ENCODE results near the gene EEF1E1. TPM values are rescaled to one million over a fixed set of nuclear protein-coding genes. Genes with fewer than 3 reads are reported as not detected.
A peak's percentile ranks its signal among the peaks of the same experiment; 100 is the strongest.

Gene EEF1E1
- total and polyA plus RNA-seq, 2 experiments from 2014 or later, result 46.7 to 61.3 TPM

DNA sequence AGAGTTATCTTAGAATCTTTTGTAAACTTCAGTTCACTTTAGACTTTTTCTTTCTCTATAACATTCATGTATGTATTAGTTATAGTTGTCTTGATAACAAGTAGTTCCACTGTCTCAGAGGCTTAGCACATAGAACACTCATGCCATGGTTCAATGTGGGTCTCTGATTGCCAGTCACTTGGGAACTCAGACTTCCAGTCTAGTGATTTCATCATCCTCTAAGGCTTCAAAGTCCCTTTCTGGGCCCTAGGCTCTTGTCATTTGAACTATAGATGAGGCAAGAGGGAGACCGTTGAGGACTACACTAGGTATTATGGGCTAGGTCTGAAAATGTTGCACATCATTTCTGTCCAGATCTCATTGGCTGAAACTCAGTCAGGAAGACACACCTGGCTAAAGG lies 8.4 kb upstream of the EEF1E1 start:
- Histone ChIP-seq H3K27me3 (replicated peaks; ENCODE audit: insufficient read depth) (no peaks in the 10 kb centered on the region), H3K36me3 (ENCODE audit: low read depth) (no peaks in the 10 kb centered on the region), H3K9me2 (ENCODE audit: insufficient read depth) (no peaks in the 10 kb centered on the region), H3K9ac (no peak overlapping the region), H3K4me3 (no peak overlapping the region), H3K27ac (no peak overlapping the region), H3K9me3 (ENCODE audit: low read depth) (no peaks in the 10 kb centered on the region), H3K79me2 (ENCODE audit: insufficient read depth) (no peaks in the 10 kb centered on the region), H3K4me2 (ENCODE audit: unreplicated experiment) (no peak overlapping the region), H3K4me1 (ENCODE audit: insufficient read depth) (peaks cover 28% of the 10 kb centered on the region), H4K20me1 (ENCODE audit: insufficient read depth) (no peaks in the 10 kb centered on the region), H2AFZ (no peak overlapping the region), H3F3A (ENCODE audit: insufficient read depth) (peaks cover 25% of the 10 kb centered on the region)
- 50 to 59% methylated on average over 1 of the region's 1 CpG for WGBS, 2 experiments (ENCODE audit: low coverage in 1 of 2, low lambda C conversion rate in 2 of 2, missing lambda C conversion rate in 2 of 2)
- TF ChIP-seq EZH2 (IDR thresholded peaks at IDR 0.05; ENCODE audit: insufficient read depth, poor library complexity, severe bottlenecking) (no peak), EZH2phosphoT487 (IDR thresholded peaks at IDR 0.05; ENCODE audit: insufficient read depth, low read depth) (no peak)
- no peak for DNase-seq
- in situ Hi-C loops (cut with MboI), result no loop called here

DNA sequence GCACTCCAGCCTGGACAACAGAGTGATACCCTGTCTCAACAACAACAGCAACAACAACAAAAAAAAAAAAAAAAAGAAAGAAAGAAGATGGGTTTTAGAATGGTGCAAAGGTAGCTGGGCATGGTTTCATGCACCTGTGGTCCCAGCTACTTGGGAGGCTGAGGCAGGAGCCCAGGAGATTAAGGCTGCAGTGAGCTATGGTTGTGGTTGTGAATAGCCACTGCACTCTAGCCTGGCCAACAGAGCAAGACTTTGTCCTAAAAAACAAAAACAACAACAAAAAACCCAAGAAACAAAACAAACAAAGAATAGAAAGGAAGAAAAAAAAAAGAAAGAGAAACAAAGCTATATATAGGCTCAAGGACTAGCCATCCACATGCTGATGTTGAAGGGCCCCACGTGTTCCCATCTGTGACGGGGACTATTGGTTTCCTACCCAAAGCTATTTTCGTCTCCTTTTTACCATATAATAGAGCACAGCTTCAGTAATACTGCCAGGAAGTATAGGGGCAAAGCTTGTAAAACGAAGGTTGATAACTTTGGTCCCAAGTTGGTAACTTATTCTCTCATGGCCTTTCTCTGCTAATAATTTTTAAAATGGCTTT lies 7.9 kb upstream of the EEF1E1 start:
- in situ Hi-C loops (cut with MboI), result no loop called here
- Histone ChIP-seq H3K79me2 (ENCODE audit: insufficient read depth) (no peaks in the 10 kb centered on the region), H3K36me3 (ENCODE audit: low read depth) (no peaks in the 10 kb centered on the region), H3K27me3 (replicated peaks; ENCODE audit: insufficient read depth) (no peaks in the 10 kb centered on the region), H3K4me2 (ENCODE audit: unreplicated experiment) (no peak overlapping the region), H3K4me3 (no peak overlapping the region), H2AFZ (no peak overlapping the region), H3K9ac (no peak overlapping the region), H3K27ac (no peak overlapping the region), H3K9me3 (ENCODE audit: low read depth) (no peaks in the 10 kb centered on the region), H3K9me2 (ENCODE audit: insufficient read depth) (no peaks in the 10 kb centered on the region), H4K20me1 (ENCODE audit: insufficient read depth) (no peaks in the 10 kb centered on the region), H3K4me1 (ENCODE audit: insufficient read depth) (peaks cover 28% of the 10 kb centered on the region), H3F3A (ENCODE audit: insufficient read depth) (peaks cover 25% of the 10 kb centered on the region)
- 73 to 77% methylated on average over 4 of the region's 4 CpGs for WGBS, 2 experiments (ENCODE audit: low coverage in 1 of 2, low lambda C conversion rate in 2 of 2, missing lambda C conversion rate in 2 of 2)
- no peak for TF ChIP-seq EZH2phosphoT487 (IDR thresholded peaks at IDR 0.05; ENCODE audit: insufficient read depth, low read depth)
- TF ChIP-seq EZH2 (IDR thresholded peaks at IDR 0.05; ENCODE audit: insufficient read depth, poor library complexity, severe bottlenecking), result no peak
- no peak for DNase-seq

DNA sequence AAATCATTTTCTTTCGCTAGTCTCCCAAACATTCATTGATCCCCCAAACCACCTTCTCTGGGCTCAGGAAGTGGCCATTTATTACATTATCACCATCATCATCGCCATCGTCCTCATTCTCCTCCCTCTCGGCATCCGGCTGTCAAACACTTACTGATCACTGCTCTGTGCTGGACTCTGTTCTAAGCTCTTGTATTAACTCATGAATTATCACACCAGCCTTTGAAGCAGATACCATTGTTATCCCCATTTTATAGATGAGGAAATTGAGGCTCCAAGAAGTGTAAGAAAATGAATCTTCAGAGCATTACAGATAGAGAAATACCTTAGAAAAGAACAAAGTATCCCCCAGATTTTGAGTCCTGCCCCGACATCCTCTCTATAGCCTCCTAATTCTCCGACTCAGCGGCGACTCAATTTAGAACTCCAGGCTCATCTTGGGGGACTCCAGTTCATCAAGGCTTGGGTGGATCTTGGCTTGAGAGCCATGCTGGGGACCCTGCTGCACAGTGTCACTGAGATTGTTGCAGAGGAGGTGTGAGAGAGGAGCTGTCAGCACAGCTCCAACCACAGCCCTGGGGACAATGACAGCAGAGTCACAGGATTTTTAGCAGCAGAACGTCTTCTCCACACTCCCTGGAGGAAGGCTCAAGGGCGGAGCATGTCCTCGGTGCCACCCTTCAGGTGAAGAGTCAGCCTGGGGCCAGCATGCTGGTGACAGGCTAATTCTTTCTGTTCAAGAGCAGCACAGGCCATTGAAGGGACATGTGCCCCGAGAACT lies 6.6 kb upstream of the EEF1E1 start:
- WGBS, 2 experiments (ENCODE audit: low coverage in 1 of 2, low lambda C conversion rate in 2 of 2, missing lambda C conversion rate in 2 of 2), result 73 to 79% methylated on average over 13 of the region's 13 CpGs
- Histone ChIP-seq H3K4me2 (ENCODE audit: unreplicated experiment) (peak overlapping the region; percentile 58), H3K36me3 (ENCODE audit: low read depth) (no peaks in the 10 kb centered on the region), H3K9me2 (ENCODE audit: insufficient read depth) (no peaks in the 10 kb centered on the region), H4K20me1 (ENCODE audit: insufficient read depth) (no peaks in the 10 kb centered on the region), H3K4me3 (peak overlapping the region; percentile 31; the same call in 1 of the 2 replicates), H3K9ac (peak overlapping the region; percentile 42; the same call in 1 of the 2 replicates), H3K27me3 (replicated peaks; ENCODE audit: insufficient read depth) (no peaks in the 10 kb centered on the region), H2AFZ (peak overlapping the region; percentile 62; the same call in 1 of the 2 replicates), H3F3A (ENCODE audit: insufficient read depth) (peaks cover 25% of the 10 kb centered on the region), H3K79me2 (ENCODE audit: insufficient read depth) (no peaks in the 10 kb centered on the region), H3K27ac (peak overlapping the region; percentile 85), H3K4me1 (ENCODE audit: insufficient read depth) (peaks cover 28% of the 10 kb centered on the region), H3K9me3 (ENCODE audit: low read depth) (no peaks in the 10 kb centered on the region)
- TF ChIP-seq EZH2 (IDR thresholded peaks at IDR 0.05; ENCODE audit: insufficient read depth, poor library complexity, severe bottlenecking) (no peak), EZH2phosphoT487 (IDR thresholded peaks at IDR 0.05; ENCODE audit: insufficient read depth, low read depth) (no peak)
- in situ Hi-C loops (cut with MboI), result no loop called here
- no peak for DNase-seq

DNA sequence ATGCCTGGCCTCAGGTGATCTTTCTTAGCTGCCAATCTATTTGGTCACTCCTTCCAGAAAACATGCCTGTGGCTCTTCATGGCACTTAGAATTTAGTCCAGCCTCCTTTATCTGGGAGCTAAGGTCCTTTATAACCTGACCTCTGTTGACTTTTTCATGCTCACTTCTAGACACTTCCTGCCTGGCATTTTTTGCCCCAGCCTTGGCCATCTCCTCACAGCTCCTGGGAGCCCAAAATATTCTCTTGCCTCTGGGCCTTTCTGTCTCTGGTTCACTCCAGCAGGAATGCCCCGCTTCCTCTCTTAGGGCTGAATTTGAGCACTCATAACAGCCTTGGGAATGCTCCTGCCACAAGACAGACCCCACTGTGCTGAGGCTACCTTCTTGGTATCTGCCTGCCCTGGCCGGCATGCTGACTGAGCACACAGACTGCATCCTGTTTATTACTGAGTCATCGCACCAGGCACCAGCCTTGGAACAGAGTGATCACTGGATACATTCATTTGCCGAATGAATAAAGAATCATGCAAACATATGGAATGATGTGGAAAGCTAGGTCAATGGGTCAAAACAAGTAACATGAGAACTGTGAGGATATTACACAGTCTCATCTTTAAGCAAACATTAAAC lies 5.8 kb upstream of the EEF1E1 start:
- no peaks in the 10 kb centered on the region for H3K9me3 ChIP-seq (ENCODE audit: low read depth)
- no peaks in the 10 kb centered on the region for H3K36me3 ChIP-seq (ENCODE audit: low read depth)
- H2AFZ ChIP-seq, result peak overlapping the region; percentile 62
- H3K9ac ChIP-seq, result peak overlapping the region; percentile 51
- peaks cover 22% of the 10 kb centered on the region for H3F3A ChIP-seq (ENCODE audit: insufficient read depth)
- no peaks in the 10 kb centered on the region for H3K9me2 ChIP-seq (ENCODE audit: insufficient read depth)
- no peaks in the 10 kb centered on the region for H3K27me3 ChIP-seq (replicated peaks; ENCODE audit: insufficient read depth)
- peak; percentile 95 for DNase-seq
- H3K4me3 ChIP-seq, result peak overlapping the region; percentile 31
- in situ Hi-C loops (cut with MboI), result no loop called here
- H3K4me2 ChIP-seq (ENCODE audit: unreplicated experiment), result peak overlapping the region; percentile 58
- H4K20me1 ChIP-seq (ENCODE audit: insufficient read depth), result no peaks in the 10 kb centered on the region
- H3K79me2 ChIP-seq (ENCODE audit: insufficient read depth), result no peaks in the 10 kb centered on the region
- TF ChIP-seq EZH2 (IDR thresholded peaks at IDR 0.05; ENCODE audit: insufficient read depth, poor library complexity, severe bottlenecking), result no peak
- TF ChIP-seq EZH2phosphoT487 (IDR thresholded peaks at IDR 0.05; ENCODE audit: insufficient read depth, low read depth), result no peak
- peak overlapping the region; percentile 85 for H3K27ac ChIP-seq
- H3K4me1 ChIP-seq (ENCODE audit: insufficient read depth), result peaks cover 21% of the 10 kb centered on the region
- 5 to 9% methylated on average over 4 of the region's 4 CpGs for WGBS, 2 experiments (ENCODE audit: low coverage in 1 of 2, low lambda C conversion rate in 2 of 2, missing lambda C conversion rate in 2 of 2)

All from GM23248 (cell line).